H9 (cell line): ENCODE results near the gene ST6GALNAC3. TPM values are rescaled to one million over a fixed set of nuclear protein-coding genes. Genes with fewer than 3 reads are reported as not detected.

ENCODE experiments used
- DNase-seq: peaks from one replicate; pipeline ENCODE4 v3.0.0-alpha.2; 2017
- H2AFZ ChIP-seq: one replicate; pipeline ENCODE4 v1.6.1; 2013; ENCODE audit warnings: mild to moderate bottlenecking, low read length, control low read depth, moderate library complexity
- H2AK5ac ChIP-seq: 2 replicates; pipeline ENCODE4 v1.6.1; 2013; ENCODE audit warnings: low read length, control low read depth, mixed read lengths; ENCODE audit not compliant: insufficient read length
- H2BK120ac ChIP-seq: one replicate; pipeline ENCODE4 v1.6.1; 2013; ENCODE audit warnings: low read depth, mild to moderate bottlenecking, low read length, control low read depth, inconsistent platforms; ENCODE audit not compliant: poor library complexity, severe bottlenecking
- H2BK12ac ChIP-seq: 2 replicates; pipeline ENCODE4 v1.6.1; 2013; ENCODE audit warnings: low read length, control low read depth, mixed read lengths, low read depth; ENCODE audit not compliant: insufficient read length
- H2BK15ac ChIP-seq: 2 replicates; pipeline ENCODE4 v1.6.1; 2013; ENCODE audit warnings: low read depth, low read length, control low read depth
- H2BK20ac ChIP-seq: one replicate; pipeline ENCODE4 v1.6.1; 2013; ENCODE audit warnings: low read depth, mild to moderate bottlenecking, low read length, control low read depth, inconsistent platforms; ENCODE audit not compliant: poor library complexity, severe bottlenecking
- H2BK5ac ChIP-seq: 2 replicates; pipeline ENCODE4 v1.6.1; 2013; ENCODE audit warnings: low read length, control low read depth, mixed read lengths; ENCODE audit not compliant: insufficient read length
- H3K14ac ChIP-seq: 2 replicates; pipeline ENCODE4 v1.6.1; 2013; ENCODE audit warnings: low read length, control low read depth; ENCODE audit not compliant: insufficient read depth
- H3K18ac ChIP-seq: 2 replicates; pipeline ENCODE4 v1.6.1; 2013; ENCODE audit warnings: low read depth, mild to moderate bottlenecking, mixed read lengths, low read length, control low read depth; ENCODE audit not compliant: insufficient read length
- H3K23ac ChIP-seq: 2 replicates; pipeline ENCODE4 v1.6.1; 2013; ENCODE audit warnings: low read length, control low read depth, mixed read lengths, low read depth; ENCODE audit not compliant: insufficient read length
- H3K23me2 ChIP-seq: 2 replicates; pipeline ENCODE4 v1.6.1; 2013; ENCODE audit warnings: low read depth, mild to moderate bottlenecking, mixed read lengths, low read length, control low read depth; ENCODE audit not compliant: insufficient read length, poor library complexity, severe bottlenecking
- H3K27ac ChIP-seq: 2 replicates; pipeline ENCODE4 v1.5.1; 2013; ENCODE audit warnings: low read length, control low read depth, mixed read lengths, low read depth; ENCODE audit not compliant: insufficient read length
- H3K27me3 ChIP-seq: 2 replicates; pipeline ENCODE4 v1.6.1; 2013; ENCODE audit warnings: low read length, control low read depth, inconsistent platforms; ENCODE audit not compliant: insufficient read depth
- H3K4ac ChIP-seq: 2 replicates; pipeline ENCODE4 v1.6.1; 2013; ENCODE audit warnings: low read depth, mild to moderate bottlenecking, control low read depth, inconsistent platforms, low read length, moderate library complexity
- H3K4me1 ChIP-seq: 2 replicates; pipeline ENCODE4 v1.6.1; 2013; ENCODE audit warnings: low read length, control low read depth, inconsistent platforms; ENCODE audit not compliant: insufficient read depth
- H3K4me2 ChIP-seq: 2 replicates; pipeline ENCODE4 v1.6.1; 2013; ENCODE audit warnings: low read length, control low read depth, mixed read lengths; ENCODE audit not compliant: insufficient read length, insufficient read depth
- H3K56ac ChIP-seq: 2 replicates; pipeline ENCODE4 v1.6.1; 2013; ENCODE audit warnings: low read depth, mild to moderate bottlenecking, mixed read lengths, low read length, control low read depth; ENCODE audit not compliant: insufficient read length
- H3K79me1 ChIP-seq: 2 replicates; pipeline ENCODE4 v1.6.1; 2013; ENCODE audit warnings: low read depth, mild to moderate bottlenecking, moderate library complexity, low read length, control low read depth, inconsistent platforms; ENCODE audit not compliant: insufficient read depth, poor library complexity, severe bottlenecking
- H3K79me2 ChIP-seq: 2 replicates; pipeline ENCODE4 v1.6.1; 2013; ENCODE audit warnings: low read length, control low read depth, inconsistent platforms; ENCODE audit not compliant: insufficient read depth
- H3K9ac ChIP-seq: 2 replicates; pipeline ENCODE4 v1.6.1; 2013; ENCODE audit warnings: low read length, control low read depth, mixed read lengths; ENCODE audit not compliant: insufficient read length; ENCODE audit errors: extremely low read depth
- H3K9me3 ChIP-seq: one replicate; pipeline ENCODE4 v1.6.1; 2013; ENCODE audit warnings: low read depth, low read length, inconsistent platforms; ENCODE audit not compliant: control insufficient read depth
- H3T11ph ChIP-seq: one replicate; pipeline ENCODE4 v1.6.1; 2013; ENCODE audit warnings: mild to moderate bottlenecking, low read length, control low read depth, inconsistent platforms
- H4K20me1 ChIP-seq: one replicate; pipeline ENCODE4 v1.6.1; 2013; ENCODE audit not compliant: control insufficient read depth, insufficient read length, insufficient read depth
- H4K5ac ChIP-seq: 2 replicates; pipeline ENCODE4 v1.6.1; 2013; ENCODE audit warnings: low read depth, mild to moderate bottlenecking, mixed read lengths, low read length, control low read depth; ENCODE audit not compliant: insufficient read length
- H4K8ac ChIP-seq: replicated peaks from 2 replicates; pipeline ENCODE4 v1.6.1; 2013; ENCODE audit warnings: low read length, control low read depth, mixed read lengths, low read depth; ENCODE audit not compliant: insufficient read length
- H4K91ac ChIP-seq: 2 replicates; pipeline ENCODE4 v1.6.1; 2013; ENCODE audit warnings: low read depth, mild to moderate bottlenecking, moderate library complexity, mixed read lengths, low read length, control low read depth; ENCODE audit not compliant: insufficient read length
- H3K27ac Mint-ChIP-seq, 3 experiments: 2 replicates in 2 of 3; 3 replicates in 1 of 3; pipeline ENCODE4 v1.8.0; 2020 to 2021; ENCODE audit warnings: mixed read lengths in 3 of 3, mild to moderate bottlenecking in 1 of 3, moderate library complexity in 1 of 3
- H3K27me3 Mint-ChIP-seq: 2 replicates; pipeline ENCODE4 v1.8.0; 2021; ENCODE audit warnings: low read depth, mild to moderate bottlenecking, moderate library complexity, mixed read lengths
- H3K36me3 Mint-ChIP-seq, 3 experiments: 2 replicates in 2 of 3; 3 replicates in 1 of 3; pipeline ENCODE4 v1.8.0; 2020 to 2021; ENCODE audit warnings: low read depth in 3 of 3, mixed read lengths in 3 of 3; ENCODE audit not compliant: insufficient read depth in 1 of 3
- H3K4me1 Mint-ChIP-seq, 2 experiments: 2 replicates each; pipeline ENCODE4 v1.8.0; 2020; ENCODE audit warnings: mixed read lengths in 2 of 2
- H3K4me3 Mint-ChIP-seq, 2 experiments: 2 replicates in 1 of 2; 3 replicates in 1 of 2; pipeline ENCODE4 v1.8.0; 2020 to 2021; ENCODE audit warnings: mild to moderate bottlenecking in 2 of 2, mixed read lengths in 2 of 2, moderate library complexity in 1 of 2
- H3K9me3 Mint-ChIP-seq, 2 experiments: 2 replicates in 1 of 2; 3 replicates in 1 of 2; pipeline ENCODE4 v1.8.0; 2020; ENCODE audit warnings: mild to moderate bottlenecking in 2 of 2, mixed read lengths in 2 of 2, moderate library complexity in 1 of 2
- WGBS: extraction: QIAGEN DNeasy Blood & Tissue Kit; methylation state at CpG from one replicate; pipeline ENCODE4 v1.1.7; 2013; ENCODE audit warnings: missing lambda C conversion rate, low lambda C conversion rate, mixed read lengths; ENCODE audit not compliant: insufficient read length; ENCODE audit errors: extremely low coverage; 5-methylcytosine and 5-hydroxymethylcytosine counted together
- total RNA-seq: library from RNA; stranded (reverse); gene quantifications from 2 replicates; pipeline ENCODE4 v1.2.1, GENCODE V29; 2021
- TF ChIP-seq, protein P1 (sequence below): fragments of 200-600 bp; sonication (generic); conservative IDR thresholded peaks from 3 replicates; pipeline ENCODE4 v1.8.0; 2021; ENCODE audit warnings: antibody characterized with exemption, mild to moderate bottlenecking

Gene ST6GALNAC3
- total RNA-seq, 1 experiment from 2014 or later: 11.2 TPM

DNA sequence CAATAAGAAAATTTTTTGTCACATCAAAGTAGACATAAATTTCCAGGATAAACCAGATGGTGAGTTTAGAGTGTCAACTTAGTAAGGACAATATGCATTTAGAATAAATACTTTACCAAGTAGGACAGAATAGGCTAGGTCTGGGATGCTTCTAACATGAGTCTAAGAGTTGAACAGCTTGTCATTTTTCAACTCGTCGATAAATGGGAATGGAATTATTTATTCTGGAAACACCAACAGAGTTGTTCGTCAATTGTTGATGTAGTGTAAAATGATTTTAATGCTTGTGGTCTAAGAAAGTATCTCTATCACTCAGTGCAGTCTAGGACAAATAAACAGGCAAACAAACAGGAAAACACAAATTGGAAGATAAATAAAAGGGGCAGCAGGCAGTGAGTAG is 434.3 kb downstream of the ST6GALNAC3 start:
- no peak overlapping the region for H3K27ac Mint-ChIP-seq
- Histone ChIP-seq H2AK5ac (no peak overlapping the region), H2AFZ (no peak overlapping the region), H3K79me1 (no peaks in the 10 kb centered on the region), H4K20me1 (no peaks in the 10 kb centered on the region), H3K9ac (no peak overlapping the region), H2BK20ac (no peak overlapping the region), H4K8ac (no peak overlapping the region), H3K27me3 (no peaks in the 10 kb centered on the region), H3K18ac (no peak overlapping the region), H4K91ac (no peak overlapping the region), H3K56ac (no peak overlapping the region), H3T11ph (no peak overlapping the region), H3K23me2 (no peaks in the 10 kb centered on the region), H3K27ac (no peak overlapping the region), H2BK15ac (no peak overlapping the region), H2BK120ac (no peak overlapping the region), H3K4me2 (no peak overlapping the region), H3K9me3 (no peaks in the 10 kb centered on the region), H3K14ac (no peak overlapping the region), H2BK5ac (no peak overlapping the region), H3K79me2 (no peaks in the 10 kb centered on the region), H3K4me1 (no peaks in the 10 kb centered on the region; the same call in none of the 2 replicates), H3K23ac (no peak overlapping the region), H3K4ac (no peak overlapping the region), H4K5ac (no peak overlapping the region), H2BK12ac (no peak overlapping the region)
- WGBS: no CpG with 5 or more reads among the region's 3 CpGs
- no peaks in the 10 kb centered on the region for H3K9me3 Mint-ChIP-seq
- no peak for DNase-seq
- peaks cover 19 to 21% of the 10 kb centered on the region in 2 experiments for H3K4me1 Mint-ChIP-seq
- H3K4me3 Mint-ChIP-seq: no peak overlapping the region
- H3K36me3 Mint-ChIP-seq: no peaks in the 10 kb centered on the region
- TF ChIP-seq, protein P1, sequence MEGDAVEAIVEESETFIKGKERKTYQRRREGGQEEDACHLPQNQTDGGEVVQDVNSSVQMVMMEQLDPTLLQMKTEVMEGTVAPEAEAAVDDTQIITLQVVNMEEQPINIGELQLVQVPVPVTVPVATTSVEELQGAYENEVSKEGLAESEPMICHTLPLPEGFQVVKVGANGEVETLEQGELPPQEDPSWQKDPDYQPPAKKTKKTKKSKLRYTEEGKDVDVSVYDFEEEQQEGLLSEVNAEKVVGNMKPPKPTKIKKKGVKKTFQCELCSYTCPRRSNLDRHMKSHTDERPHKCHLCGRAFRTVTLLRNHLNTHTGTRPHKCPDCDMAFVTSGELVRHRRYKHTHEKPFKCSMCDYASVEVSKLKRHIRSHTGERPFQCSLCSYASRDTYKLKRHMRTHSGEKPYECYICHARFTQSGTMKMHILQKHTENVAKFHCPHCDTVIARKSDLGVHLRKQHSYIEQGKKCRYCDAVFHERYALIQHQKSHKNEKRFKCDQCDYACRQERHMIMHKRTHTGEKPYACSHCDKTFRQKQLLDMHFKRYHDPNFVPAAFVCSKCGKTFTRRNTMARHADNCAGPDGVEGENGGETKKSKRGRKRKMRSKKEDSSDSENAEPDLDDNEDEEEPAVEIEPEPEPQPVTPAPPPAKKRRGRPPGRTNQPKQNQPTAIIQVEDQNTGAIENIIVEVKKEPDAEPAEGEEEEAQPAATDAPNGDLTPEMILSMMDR: no peak
- H3K27me3 Mint-ChIP-seq: no peaks in the 10 kb centered on the region
